GM23338 (cell line): ENCODE measurements around the gene PARD3. TPM values are rescaled to one million over a fixed set of nuclear protein-coding genes. Genes with fewer than 3 reads are reported as not detected.

ENCODE experiments used
- ATAC-seq: fragments of 200-7000 bp; cut with Tn5 transposase; 3 replicates; pipeline ENCODE4 v1.9.1; 2020
- DNase-seq: peaks from one replicate; pipeline ENCODE4 v3.0.0-alpha.2; 2015; ENCODE audit warnings: low spot score
- H2AFZ ChIP-seq: fragments of 200-600 bp; sonication (generic); 2 replicates; pipeline ENCODE4 v1.8.0; 2016; ENCODE audit warnings: antibody characterized with exemption, mild to moderate bottlenecking, moderate library complexity
- H3F3A ChIP-seq: fragments of 200-600 bp; sonication (generic); replicated peaks from 2 replicates; pipeline ENCODE4 v1.8.0; 2017; ENCODE audit warnings: antibody characterized with exemption, mixed run types, low read depth
- H3K27ac ChIP-seq: fragments of 200-600 bp; sonication (generic); 2 replicates; pipeline ENCODE4 v1.6.1; 2016; ENCODE audit warnings: low read depth
- H3K27me3 ChIP-seq: fragments of 200-600 bp; sonication (generic); 2 replicates; pipeline ENCODE4 v1.8.0; 2016; ENCODE audit warnings: mild to moderate bottlenecking, mixed run types, moderate library complexity; ENCODE audit not compliant: insufficient read depth
- H3K36me3 ChIP-seq: fragments of 200-600 bp; sonication (generic); 2 replicates; pipeline ENCODE4 v1.8.0; 2016; ENCODE audit warnings: mild to moderate bottlenecking; ENCODE audit not compliant: insufficient read depth
- H3K4me1 ChIP-seq: fragments of 200-600 bp; sonication (generic); 2 replicates; pipeline ENCODE4 v1.8.0; 2016; ENCODE audit warnings: mild to moderate bottlenecking, moderate library complexity; ENCODE audit not compliant: insufficient read depth
- H3K4me2 ChIP-seq: fragments of 200-600 bp; sonication (generic); 2 replicates; pipeline ENCODE4 v1.7.1; 2017; ENCODE audit warnings: mixed run types
- H3K4me3 ChIP-seq: fragments of 200-600 bp; sonication (generic); 2 replicates; pipeline ENCODE4 v1.6.1; 2016; ENCODE audit warnings: mixed run types
- H3K79me2 ChIP-seq: fragments of 200-600 bp; sonication (generic); replicated peaks from 2 replicates; pipeline ENCODE4 v1.8.0; 2017; ENCODE audit warnings: mild to moderate bottlenecking; ENCODE audit not compliant: insufficient read depth
- H3K9me2 ChIP-seq: fragments of 200-600 bp; sonication (generic); 2 replicates; pipeline ENCODE4 v1.8.0; 2017; ENCODE audit not compliant: insufficient read depth
- H4K20me1 ChIP-seq: fragments of 200-600 bp; sonication (generic); replicated peaks from 2 replicates; pipeline ENCODE4 v1.8.0; 2017; ENCODE audit warnings: mild to moderate bottlenecking; ENCODE audit not compliant: insufficient read depth
- H3K27ac Mint-ChIP-seq: 2 replicates; pipeline ENCODE4 v1.8.0; 2020; ENCODE audit warnings: inconsistent platforms, mild to moderate bottlenecking, moderate library complexity, mixed read lengths
- H3K27me3 Mint-ChIP-seq: 3 replicates; pipeline ENCODE4 v1.8.0; 2022; ENCODE audit warnings: low read depth, mild to moderate bottlenecking, moderate library complexity, mixed read lengths, inconsistent platforms; ENCODE audit not compliant: insufficient read depth, poor library complexity
- H3K36me3 Mint-ChIP-seq: 3 replicates; pipeline ENCODE4 v1.8.0; 2021; ENCODE audit warnings: low read depth, mild to moderate bottlenecking, inconsistent platforms, moderate library complexity, mixed read lengths
- H3K4me1 Mint-ChIP-seq: 3 replicates; pipeline ENCODE4 v1.8.0; 2020; ENCODE audit warnings: mild to moderate bottlenecking, inconsistent platforms, mixed read lengths
- H3K4me3 Mint-ChIP-seq: 3 replicates; pipeline ENCODE4 v1.8.0; 2021; ENCODE audit warnings: moderate library complexity, mild to moderate bottlenecking, inconsistent platforms, mixed read lengths
- H3K9me3 Mint-ChIP-seq: 3 replicates; pipeline ENCODE4 v1.8.0; 2020; ENCODE audit warnings: moderate library complexity, mild to moderate bottlenecking, inconsistent platforms, mixed read lengths
- EZH2 ChIP-seq: fragments of 200-600 bp; sonication (generic); IDR thresholded peaks from one replicate; pipeline ENCODE4 v1.8.0; 2017; ENCODE audit warnings: antibody characterized with exemption, mild to moderate bottlenecking, low read depth; ENCODE audit not compliant: unreplicated experiment
- EZH2phosphoT487 ChIP-seq: fragments of 200-600 bp; sonication (generic); IDR thresholded peaks from one replicate; pipeline ENCODE4 v1.8.1; 2018; ENCODE audit warnings: antibody characterized with exemption; ENCODE audit not compliant: unreplicated experiment
- JUNB ChIP-seq: IDR thresholded peaks from one replicate; pipeline ENCODE4 v1.6.1; 2016; ENCODE audit warnings: antibody characterized with exemption; ENCODE audit not compliant: unreplicated experiment
- NANOG ChIP-seq: IDR thresholded peaks from 2 replicates; pipeline ENCODE4 v1.6.1; 2016; ENCODE audit warnings: antibody characterized with exemption, borderline replicate concordance
- POLR2AphosphoS5 ChIP-seq: IDR thresholded peaks from 2 replicates; pipeline ENCODE4 v1.6.1; 2016; ENCODE audit warnings: antibody characterized with exemption, low read depth
- REST ChIP-seq: IDR thresholded peaks from one replicate; pipeline ENCODE4 v1.6.1; 2018; ENCODE audit warnings: antibody characterized with exemption; ENCODE audit not compliant: unreplicated experiment
- STAT1 ChIP-seq: IDR thresholded peaks from one replicate; pipeline ENCODE4 v1.6.1; 2016; ENCODE audit warnings: antibody characterized with exemption; ENCODE audit not compliant: unreplicated experiment
- ZNF331 ChIP-seq: fragments of 250-450 bp; sonication (Bioruptor Pico); IDR thresholded peaks from 2 replicates; pipeline ENCODE4 v1.5.0; 2020; ENCODE audit warnings: low read depth, mild to moderate bottlenecking, moderate library complexity
- polyA plus RNA-seq: library from polyadenylated mRNA; unstranded; fragments of >200 nt; fragmentation: Nextera tagmentation; extraction: Ambion mirVana; gene quantifications from 2 replicates; pipeline ENCODE4 v1.2.1, GENCODE V29; 2016
- total RNA-seq: library from RNA; depleted of rRNA; stranded (reverse); fragments of >200 nt; shearing (Covaris generic); gene quantifications from 2 replicates; pipeline ENCODE4 v1.2.3, GENCODE V29; 2014
- TF ChIP-seq, protein P1 (sequence below): fragments of 250-450 bp; sonication (Bioruptor Pico); IDR thresholded peaks from 2 replicates; pipeline ENCODE4 v1.5.0; 2020; ENCODE audit warnings: mild to moderate bottlenecking, moderate library complexity
- TF ChIP-seq, protein P2 (sequence below), 2 experiments: fragments of 200-600 bp in 1 of 2; sonication (generic) in 1 of 2; conservative IDR thresholded peaks; 2 replicates each; pipeline versions ENCODE4 v1.5.1 to v1.6.1; 2016 to 2017; ENCODE audit warnings: antibody characterized with exemption in 2 of 2, low read depth in 2 of 2, mild to moderate bottlenecking in 2 of 2, moderate library complexity in 1 of 2
- TF ChIP-seq, protein P3 (sequence below): IDR thresholded peaks from 2 replicates; pipeline ENCODE4 v1.6.1; 2016; ENCODE audit warnings: antibody characterized with exemption

PARD3 gene
- total and polyA plus RNA-seq, 2 experiments from 2014 or later, result 30.2 to 51.4 TPM

- no peak for ATAC-seq
- H3K4me1 Mint-ChIP-seq, result peaks cover 24% of the 10 kb centered on the region
Observed at GRCh38 chr10:34313353-34313752, 501.7 kb downstream of the PARD3 start.

More at GRCh38 chr10:34313353-34313752, 501.7 kb downstream of the PARD3 start:
- Histone ChIP-seq H3K79me2 (no peaks in the 10 kb centered on the region), H3K4me3 (no peak overlapping the region), H2AFZ (no peak overlapping the region), H3K27me3 (no peaks in the 10 kb centered on the region), H3K36me3 (no peaks in the 10 kb centered on the region), H3K27ac (no peak overlapping the region), H3F3A (no peaks in the 10 kb centered on the region), H4K20me1 (no peaks in the 10 kb centered on the region), H3K9me2 (no peaks in the 10 kb centered on the region), H3K4me2 (no peak overlapping the region), H3K4me1 (peaks cover 11% of the 10 kb centered on the region; the same call in 1 of the 2 replicates)
- H3K27ac Mint-ChIP-seq, result no peak overlapping the region
- H3K36me3 Mint-ChIP-seq, result no peaks in the 10 kb centered on the region; the same call in 2 of the 3 replicates
- no peaks in the 10 kb centered on the region for H3K9me3 Mint-ChIP-seq
- no peak overlapping the region for H3K4me3 Mint-ChIP-seq
- TF ChIP-seq JUNB, result no peak
- no peak for TF ChIP-seq NANOG
- no peak for TF ChIP-seq STAT1
- TF ChIP-seq EZH2, result no peak
- TF ChIP-seq ZNF331 (CRISPR knock-in tag), result no peak
- TF ChIP-seq, protein P1, sequence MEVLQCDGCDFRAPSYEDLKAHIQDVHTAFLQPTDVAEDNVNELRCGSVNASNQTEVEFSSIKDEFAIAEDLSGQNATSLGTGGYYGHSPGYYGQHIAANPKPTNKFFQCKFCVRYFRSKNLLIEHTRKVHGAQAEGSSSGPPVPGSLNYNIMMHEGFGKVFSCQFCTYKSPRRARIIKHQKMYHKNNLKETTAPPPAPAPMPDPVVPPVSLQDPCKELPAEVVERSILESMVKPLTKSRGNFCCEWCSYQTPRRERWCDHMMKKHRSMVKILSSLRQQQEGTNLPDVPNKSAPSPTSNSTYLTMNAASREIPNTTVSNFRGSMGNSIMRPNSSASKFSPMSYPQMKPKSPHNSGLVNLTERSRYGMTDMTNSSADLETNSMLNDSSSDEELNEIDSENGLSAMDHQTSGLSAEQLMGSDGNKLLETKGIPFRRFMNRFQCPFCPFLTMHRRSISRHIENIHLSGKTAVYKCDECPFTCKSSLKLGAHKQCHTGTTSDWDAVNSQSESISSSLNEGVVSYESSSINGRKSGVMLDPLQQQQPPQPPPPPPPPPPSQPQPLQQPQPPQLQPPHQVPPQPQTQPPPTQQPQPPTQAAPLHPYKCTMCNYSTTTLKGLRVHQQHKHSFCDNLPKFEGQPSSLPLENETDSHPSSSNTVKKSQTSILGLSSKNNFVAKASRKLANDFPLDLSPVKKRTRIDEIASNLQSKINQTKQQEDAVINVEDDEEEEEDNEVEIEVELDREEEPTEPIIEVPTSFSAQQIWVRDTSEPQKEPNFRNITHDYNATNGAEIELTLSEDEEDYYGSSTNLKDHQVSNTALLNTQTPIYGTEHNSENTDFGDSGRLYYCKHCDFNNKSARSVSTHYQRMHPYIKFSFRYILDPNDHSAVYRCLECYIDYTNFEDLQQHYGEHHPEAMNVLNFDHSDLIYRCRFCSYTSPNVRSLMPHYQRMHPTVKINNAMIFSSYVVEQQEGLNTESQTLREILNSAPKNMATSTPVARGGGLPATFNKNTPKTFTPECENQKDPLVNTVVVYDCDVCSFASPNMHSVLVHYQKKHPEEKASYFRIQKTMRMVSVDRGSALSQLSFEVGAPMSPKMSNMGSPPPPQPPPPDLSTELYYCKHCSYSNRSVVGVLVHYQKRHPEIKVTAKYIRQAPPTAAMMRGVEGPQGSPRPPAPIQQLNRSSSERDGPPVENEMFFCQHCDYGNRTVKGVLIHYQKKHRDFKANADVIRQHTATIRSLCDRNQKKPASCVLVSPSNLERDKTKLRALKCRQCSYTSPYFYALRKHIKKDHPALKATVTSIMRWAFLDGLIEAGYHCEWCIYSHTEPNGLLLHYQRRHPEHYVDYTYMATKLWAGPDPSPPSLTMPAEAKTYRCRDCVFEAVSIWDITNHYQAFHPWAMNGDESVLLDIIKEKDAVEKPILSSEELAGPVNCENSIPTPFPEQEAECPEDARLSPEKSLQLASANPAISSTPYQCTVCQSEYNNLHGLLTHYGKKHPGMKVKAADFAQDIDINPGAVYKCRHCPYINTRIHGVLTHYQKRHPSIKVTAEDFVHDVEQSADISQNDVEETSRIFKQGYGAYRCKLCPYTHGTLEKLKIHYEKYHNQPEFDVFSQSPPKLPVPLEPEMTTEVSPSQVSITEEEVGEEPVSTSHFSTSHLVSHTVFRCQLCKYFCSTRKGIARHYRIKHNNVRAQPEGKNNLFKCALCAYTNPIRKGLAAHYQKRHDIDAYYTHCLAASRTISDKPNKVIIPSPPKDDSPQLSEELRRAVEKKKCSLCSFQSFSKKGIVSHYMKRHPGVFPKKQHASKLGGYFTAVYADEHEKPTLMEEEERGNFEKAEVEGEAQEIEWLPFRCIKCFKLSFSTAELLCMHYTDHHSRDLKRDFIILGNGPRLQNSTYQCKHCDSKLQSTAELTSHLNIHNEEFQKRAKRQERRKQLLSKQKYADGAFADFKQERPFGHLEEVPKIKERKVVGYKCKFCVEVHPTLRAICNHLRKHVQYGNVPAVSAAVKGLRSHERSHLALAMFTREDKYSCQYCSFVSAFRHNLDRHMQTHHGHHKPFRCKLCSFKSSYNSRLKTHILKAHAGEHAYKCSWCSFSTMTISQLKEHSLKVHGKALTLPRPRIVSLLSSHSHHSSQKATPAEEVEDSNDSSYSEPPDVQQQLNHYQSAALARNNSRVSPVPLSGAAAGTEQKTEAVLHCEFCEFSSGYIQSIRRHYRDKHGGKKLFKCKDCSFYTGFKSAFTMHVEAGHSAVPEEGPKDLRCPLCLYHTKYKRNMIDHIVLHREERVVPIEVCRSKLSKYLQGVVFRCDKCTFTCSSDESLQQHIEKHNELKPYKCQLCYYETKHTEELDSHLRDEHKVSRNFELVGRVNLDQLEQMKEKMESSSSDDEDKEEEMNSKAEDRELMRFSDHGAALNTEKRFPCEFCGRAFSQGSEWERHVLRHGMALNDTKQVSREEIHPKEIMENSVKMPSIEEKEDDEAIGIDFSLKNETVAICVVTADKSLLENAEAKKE (CRISPR knock-in tag), result no peak
- TF ChIP-seq, protein P2, sequence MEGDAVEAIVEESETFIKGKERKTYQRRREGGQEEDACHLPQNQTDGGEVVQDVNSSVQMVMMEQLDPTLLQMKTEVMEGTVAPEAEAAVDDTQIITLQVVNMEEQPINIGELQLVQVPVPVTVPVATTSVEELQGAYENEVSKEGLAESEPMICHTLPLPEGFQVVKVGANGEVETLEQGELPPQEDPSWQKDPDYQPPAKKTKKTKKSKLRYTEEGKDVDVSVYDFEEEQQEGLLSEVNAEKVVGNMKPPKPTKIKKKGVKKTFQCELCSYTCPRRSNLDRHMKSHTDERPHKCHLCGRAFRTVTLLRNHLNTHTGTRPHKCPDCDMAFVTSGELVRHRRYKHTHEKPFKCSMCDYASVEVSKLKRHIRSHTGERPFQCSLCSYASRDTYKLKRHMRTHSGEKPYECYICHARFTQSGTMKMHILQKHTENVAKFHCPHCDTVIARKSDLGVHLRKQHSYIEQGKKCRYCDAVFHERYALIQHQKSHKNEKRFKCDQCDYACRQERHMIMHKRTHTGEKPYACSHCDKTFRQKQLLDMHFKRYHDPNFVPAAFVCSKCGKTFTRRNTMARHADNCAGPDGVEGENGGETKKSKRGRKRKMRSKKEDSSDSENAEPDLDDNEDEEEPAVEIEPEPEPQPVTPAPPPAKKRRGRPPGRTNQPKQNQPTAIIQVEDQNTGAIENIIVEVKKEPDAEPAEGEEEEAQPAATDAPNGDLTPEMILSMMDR (conservative IDR thresholded peaks at IDR 0.05; ENCODE audit: low read depth in 2 of 2), result no peak
- no peak for TF ChIP-seq POLR2AphosphoS5
- no peak for TF ChIP-seq EZH2phosphoT487
- TF ChIP-seq, protein P3, sequence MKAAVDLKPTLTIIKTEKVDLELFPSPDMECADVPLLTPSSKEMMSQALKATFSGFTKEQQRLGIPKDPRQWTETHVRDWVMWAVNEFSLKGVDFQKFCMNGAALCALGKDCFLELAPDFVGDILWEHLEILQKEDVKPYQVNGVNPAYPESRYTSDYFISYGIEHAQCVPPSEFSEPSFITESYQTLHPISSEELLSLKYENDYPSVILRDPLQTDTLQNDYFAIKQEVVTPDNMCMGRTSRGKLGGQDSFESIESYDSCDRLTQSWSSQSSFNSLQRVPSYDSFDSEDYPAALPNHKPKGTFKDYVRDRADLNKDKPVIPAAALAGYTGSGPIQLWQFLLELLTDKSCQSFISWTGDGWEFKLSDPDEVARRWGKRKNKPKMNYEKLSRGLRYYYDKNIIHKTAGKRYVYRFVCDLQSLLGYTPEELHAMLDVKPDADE, result no peak
- TF ChIP-seq REST, result no peak
- H3K27me3 Mint-ChIP-seq, result peaks cover 9% of the 10 kb centered on the region
- no peak for DNase-seq
